ENCODE measurements around the gene SPATS2.
A peak's percentile ranks its signal among the peaks of the same experiment; 100 is the strongest.

SPATS2 gene

DNA sequence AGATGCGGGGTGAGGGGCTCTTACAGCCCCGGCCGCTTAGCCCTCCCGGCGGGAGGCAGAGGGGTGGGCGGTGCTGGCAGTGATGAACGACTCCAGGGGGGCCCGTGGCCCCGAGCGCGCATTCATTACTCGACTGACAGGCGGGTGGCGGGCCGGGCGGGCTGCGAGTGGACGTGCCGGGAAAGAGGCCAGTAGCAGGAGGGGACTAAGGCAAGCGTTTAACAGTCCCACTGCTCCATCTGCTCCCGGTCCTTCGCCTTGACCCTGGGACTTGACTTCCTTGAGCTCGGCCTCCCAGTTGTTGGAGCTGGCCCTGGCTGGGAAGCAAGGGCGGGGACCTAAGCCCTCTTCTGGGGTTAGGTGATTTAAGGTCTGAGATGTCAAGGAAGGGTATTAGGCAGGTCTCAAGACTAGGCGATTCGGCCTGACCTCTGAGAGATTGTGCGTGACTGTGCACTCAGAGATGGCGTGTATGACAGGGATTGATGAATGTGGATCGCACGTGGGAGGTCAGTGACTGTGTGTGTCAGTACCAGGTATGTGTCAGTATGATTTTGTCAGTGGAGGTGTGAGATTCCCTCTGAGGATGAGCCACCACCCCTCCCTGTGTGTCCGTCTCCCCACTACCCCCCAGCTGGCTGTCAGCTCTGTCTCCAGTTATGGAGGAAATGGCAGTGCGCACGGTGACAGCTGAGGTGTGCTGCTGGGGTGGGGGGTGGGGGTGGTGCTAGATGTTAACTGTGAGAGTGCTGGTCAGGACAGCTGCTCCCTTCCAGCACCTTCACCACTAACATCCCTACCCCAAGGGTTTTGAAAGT, 24.1 kb upstream of the SPATS2 start:
- DNase-seq (ENCODE audit: extremely low read depth, insufficient read length) = no peak
- Histone ChIP-seq H3K4me3 (replicated peaks; ENCODE audit: low read depth, low read length) (peak overlapping the region; percentile 15; the same call in 1 of the 2 replicates), H3K27me3 (replicated peaks; ENCODE audit: control insufficient read depth, insufficient read depth, low read length) (peaks cover 3% of the 10 kb centered on the region), H3K36me3 (ENCODE audit: control insufficient read depth, insufficient read depth, low read length) (no peaks in the 10 kb centered on the region)
- TF ChIP-seq, protein P1, sequence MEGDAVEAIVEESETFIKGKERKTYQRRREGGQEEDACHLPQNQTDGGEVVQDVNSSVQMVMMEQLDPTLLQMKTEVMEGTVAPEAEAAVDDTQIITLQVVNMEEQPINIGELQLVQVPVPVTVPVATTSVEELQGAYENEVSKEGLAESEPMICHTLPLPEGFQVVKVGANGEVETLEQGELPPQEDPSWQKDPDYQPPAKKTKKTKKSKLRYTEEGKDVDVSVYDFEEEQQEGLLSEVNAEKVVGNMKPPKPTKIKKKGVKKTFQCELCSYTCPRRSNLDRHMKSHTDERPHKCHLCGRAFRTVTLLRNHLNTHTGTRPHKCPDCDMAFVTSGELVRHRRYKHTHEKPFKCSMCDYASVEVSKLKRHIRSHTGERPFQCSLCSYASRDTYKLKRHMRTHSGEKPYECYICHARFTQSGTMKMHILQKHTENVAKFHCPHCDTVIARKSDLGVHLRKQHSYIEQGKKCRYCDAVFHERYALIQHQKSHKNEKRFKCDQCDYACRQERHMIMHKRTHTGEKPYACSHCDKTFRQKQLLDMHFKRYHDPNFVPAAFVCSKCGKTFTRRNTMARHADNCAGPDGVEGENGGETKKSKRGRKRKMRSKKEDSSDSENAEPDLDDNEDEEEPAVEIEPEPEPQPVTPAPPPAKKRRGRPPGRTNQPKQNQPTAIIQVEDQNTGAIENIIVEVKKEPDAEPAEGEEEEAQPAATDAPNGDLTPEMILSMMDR (IDR thresholded peaks at IDR 0.05; ENCODE audit: insufficient read depth, low read length, poor library complexity, severe bottlenecking) = no peak

DNA sequence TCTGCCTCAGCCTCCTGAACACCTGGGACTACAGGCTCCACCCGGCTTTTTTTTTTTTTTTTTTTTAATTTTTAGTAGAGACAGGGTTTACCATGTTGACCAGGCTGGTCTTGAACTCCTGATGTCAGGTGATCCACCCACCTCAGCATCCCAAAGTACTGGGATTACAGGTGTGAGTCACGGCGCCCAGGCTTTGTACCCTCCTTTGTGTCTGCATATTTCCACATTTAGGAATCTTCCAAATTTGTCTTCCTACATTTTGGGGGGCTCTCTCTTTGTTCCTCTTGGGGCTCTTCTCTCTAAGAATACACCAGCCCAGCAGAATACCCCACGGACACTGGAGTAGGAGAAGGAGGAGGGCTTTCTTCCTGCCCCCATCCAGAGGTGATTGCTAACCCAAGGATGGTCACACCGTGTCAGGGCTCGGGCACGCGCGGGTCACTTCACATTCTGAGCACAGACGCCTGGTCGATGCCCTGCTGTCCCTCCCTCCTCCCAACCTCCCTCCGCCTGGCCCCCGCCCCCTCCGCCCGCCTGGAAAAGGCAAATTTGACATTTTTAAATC, 22.7 kb upstream of the SPATS2 start:
- Histone ChIP-seq H3K36me3 (ENCODE audit: control insufficient read depth, insufficient read depth, low read length) (no peaks in the 10 kb centered on the region), H3K4me3 (replicated peaks; ENCODE audit: low read depth, low read length) (no peak overlapping the region), H3K27me3 (replicated peaks; ENCODE audit: control insufficient read depth, insufficient read depth, low read length) (peaks cover 3% of the 10 kb centered on the region)
- DNase-seq (ENCODE audit: extremely low read depth, insufficient read length) = no peak
- TF ChIP-seq, protein P1 (IDR thresholded peaks at IDR 0.05; ENCODE audit: insufficient read depth, low read length, poor library complexity, severe bottlenecking) = no peak

DNA sequence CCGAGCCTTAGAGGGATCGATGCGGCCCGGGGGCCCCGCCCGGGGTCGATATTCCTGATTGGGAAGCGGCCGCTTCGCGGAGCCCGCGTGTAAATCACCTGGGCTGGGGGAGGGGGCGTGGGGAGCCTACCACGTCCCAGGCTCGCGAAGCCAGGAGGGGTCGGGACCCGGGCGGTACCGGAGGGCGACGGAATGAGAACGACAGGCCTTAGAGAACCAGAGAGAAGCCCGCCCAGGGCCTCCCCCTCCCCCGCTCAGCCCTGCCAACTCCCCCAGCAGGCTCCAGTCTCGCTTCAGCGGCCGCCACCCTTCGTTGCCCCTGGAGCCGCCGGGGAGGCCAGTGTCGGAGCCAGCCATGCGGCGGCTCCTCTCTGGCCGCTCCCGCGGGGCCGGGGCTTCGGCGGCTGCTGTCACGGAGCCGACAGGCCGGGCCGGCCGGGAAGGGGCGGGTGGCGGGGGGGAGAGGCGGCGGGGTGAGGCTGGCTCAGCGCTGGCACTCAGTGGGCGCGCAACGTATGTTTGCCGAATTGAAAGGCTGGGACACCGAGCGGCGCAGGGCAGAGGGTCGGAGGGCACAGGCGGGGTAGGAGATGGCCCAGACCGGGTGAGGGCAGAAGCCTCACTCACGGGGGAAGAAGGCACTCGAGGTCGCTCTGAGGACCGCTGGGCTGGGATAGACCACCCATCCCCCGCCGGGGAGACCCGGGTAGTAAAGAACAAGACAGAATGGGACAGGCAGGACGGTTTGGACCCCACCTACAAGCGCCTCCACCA, 22.0 kb upstream of the SPATS2 start:
- Histone ChIP-seq H3K4me3 (replicated peaks; ENCODE audit: low read depth, low read length) (peak overlapping the region; percentile 35), H3K27me3 (replicated peaks; ENCODE audit: control insufficient read depth, insufficient read depth, low read length) (peaks cover 3% of the 10 kb centered on the region), H3K36me3 (ENCODE audit: control insufficient read depth, insufficient read depth, low read length) (no peaks in the 10 kb centered on the region)
- DNase-seq (ENCODE audit: extremely low read depth, insufficient read length) = peak; percentile 71
- TF ChIP-seq, protein P1 (IDR thresholded peaks at IDR 0.05; ENCODE audit: insufficient read depth, low read length, poor library complexity, severe bottlenecking) = no peak

DNA sequence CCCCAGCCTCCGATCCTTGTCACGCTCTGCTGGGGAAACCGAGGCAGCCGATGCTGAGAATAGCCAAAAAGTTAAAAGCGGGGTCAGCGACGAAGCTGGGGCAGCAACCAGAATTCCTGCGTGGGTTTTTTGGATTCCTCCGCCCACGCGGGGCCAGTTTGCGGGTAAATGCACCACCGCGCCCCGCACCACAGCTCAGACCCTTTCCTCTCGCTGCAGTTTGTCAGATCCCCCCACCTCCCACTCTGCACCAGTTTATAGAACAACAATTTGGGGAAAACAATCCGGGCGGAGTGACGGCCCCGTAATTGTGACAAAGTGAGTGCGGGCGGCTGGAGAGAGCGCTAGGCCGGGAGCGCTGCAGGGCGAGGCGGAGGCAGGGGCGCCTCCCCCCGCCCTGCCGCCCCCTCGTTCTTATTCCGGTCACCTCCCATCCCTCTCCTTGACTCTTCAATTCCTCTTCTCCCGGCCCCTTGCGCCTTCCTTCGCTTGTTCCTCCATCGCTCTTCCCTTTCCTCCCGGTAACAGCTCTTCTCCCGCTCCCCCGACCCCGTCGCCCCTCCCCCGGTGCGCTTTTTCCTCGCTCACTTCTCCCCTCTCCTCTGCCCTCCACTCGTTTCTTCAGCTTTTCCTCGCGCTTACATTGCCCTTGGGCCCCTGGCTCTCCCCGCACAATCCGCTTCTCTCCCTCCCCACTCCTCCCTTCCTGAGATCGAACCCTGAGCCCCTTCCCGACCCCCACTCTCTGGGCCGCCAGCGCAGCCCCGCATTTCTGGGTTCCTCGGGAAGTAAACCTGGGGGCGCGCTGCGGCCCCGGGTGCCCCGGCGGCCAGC, 21.2 kb upstream of the SPATS2 start:
- peak overlapping the region; percentile 35 for H3K4me3 ChIP-seq (replicated peaks; ENCODE audit: low read depth, low read length)
- TF ChIP-seq, protein P1 (IDR thresholded peaks at IDR 0.05; ENCODE audit: insufficient read depth, low read length, poor library complexity, severe bottlenecking) = no peak
- H3K27me3 ChIP-seq (replicated peaks; ENCODE audit: control insufficient read depth, insufficient read depth, low read length) = peaks cover 3% of the 10 kb centered on the region
- no peaks in the 10 kb centered on the region for H3K36me3 ChIP-seq (ENCODE audit: control insufficient read depth, insufficient read depth, low read length)
- DNase-seq (ENCODE audit: extremely low read depth, insufficient read length) = no peak

DNA sequence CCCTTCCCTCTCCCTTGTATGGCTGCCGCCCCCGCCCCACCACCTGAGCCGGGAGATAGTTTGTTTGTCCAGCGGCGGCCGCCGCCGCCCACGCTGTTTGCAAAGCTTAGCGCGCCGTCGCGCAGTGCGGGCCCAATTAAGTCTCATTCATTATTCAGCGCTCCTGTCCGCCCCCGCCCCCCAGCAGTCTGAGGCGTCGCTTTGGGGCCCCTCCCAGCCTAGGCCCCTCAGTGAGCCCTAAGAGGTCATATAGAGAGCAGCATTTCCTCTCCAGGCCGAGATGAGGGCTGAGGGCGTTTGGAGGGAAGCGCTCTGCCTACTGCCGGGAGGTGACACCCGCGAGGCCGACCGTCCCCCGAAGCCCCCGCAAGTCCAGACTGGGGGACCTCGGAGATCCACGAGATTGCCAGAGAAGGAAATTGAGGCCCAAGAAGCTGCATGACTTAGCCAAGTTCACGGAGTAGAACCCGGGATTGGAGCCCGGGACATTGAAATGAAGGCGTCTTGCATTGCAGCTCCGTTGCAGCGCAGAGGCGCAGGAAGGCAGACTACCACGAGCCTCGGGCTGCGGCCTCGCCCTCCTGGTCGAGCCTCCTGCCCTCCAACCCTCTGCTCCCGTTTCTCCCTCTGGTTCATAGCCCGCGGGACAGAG, 20.5 kb upstream of the SPATS2 start, which contains the start of gene DNAJC22:
TSS of gene DNAJC22 (plus strand) at position 230 of the 652 bp plus-strand sequence. CDS start 1,985 bp downstream, outside the sequence.
- peak within 1 kb of the TSS; percentile 35 for H3K4me3 ChIP-seq (replicated peaks; ENCODE audit: low read depth, low read length)
- H3K36me3 ChIP-seq (ENCODE audit: control insufficient read depth, insufficient read depth, low read length) = no peaks in the 10 kb centered on the region
- H3K27me3 ChIP-seq (replicated peaks; ENCODE audit: control insufficient read depth, insufficient read depth, low read length) = peaks cover 2% of the 10 kb centered on the region
- peak; percentile 64 for DNase-seq (ENCODE audit: extremely low read depth, insufficient read length)
- TF ChIP-seq, protein P1 (IDR thresholded peaks at IDR 0.05; ENCODE audit: insufficient read depth, low read length, poor library complexity, severe bottlenecking) = no peak
